Fibroblast of the aortic adventitia (primary cell): ENCODE measurements around the gene SLC27A6. TPM values are rescaled to one million over a fixed set of nuclear protein-coding genes. Genes with fewer than 3 reads are reported as not detected.

Experiments used
- DNase-seq: peaks from one replicate; pipeline ENCODE4 v3.0.0-alpha.2; 2010; ENCODE audit warnings: low read depth
- H3K4me3 ChIP-seq: 2 replicates; pipeline ENCODE4 v1.5.1; 2011; ENCODE audit warnings: low read depth, mild to moderate bottlenecking, control low read depth, low read length, moderate library complexity
- total RNA-seq: library from RNA; depleted of rRNA; stranded (reverse); fragments of >200 nt; gene quantifications from 2 replicates; pipeline ENCODE4 v1.2.3, GENCODE V29; 2012; ENCODE audit warnings: low replicate concordance
- TF ChIP-seq, protein P1 (sequence below): IDR thresholded peaks from 2 replicates; pipeline ENCODE4 v1.5.1; 2011; ENCODE audit warnings: mild to moderate bottlenecking, low read length, control low read depth, inconsistent platforms; ENCODE audit not compliant: insufficient read depth

Gene SLC27A6
- total RNA-seq, 1 donor: not detected

- TF ChIP-seq, protein P1, sequence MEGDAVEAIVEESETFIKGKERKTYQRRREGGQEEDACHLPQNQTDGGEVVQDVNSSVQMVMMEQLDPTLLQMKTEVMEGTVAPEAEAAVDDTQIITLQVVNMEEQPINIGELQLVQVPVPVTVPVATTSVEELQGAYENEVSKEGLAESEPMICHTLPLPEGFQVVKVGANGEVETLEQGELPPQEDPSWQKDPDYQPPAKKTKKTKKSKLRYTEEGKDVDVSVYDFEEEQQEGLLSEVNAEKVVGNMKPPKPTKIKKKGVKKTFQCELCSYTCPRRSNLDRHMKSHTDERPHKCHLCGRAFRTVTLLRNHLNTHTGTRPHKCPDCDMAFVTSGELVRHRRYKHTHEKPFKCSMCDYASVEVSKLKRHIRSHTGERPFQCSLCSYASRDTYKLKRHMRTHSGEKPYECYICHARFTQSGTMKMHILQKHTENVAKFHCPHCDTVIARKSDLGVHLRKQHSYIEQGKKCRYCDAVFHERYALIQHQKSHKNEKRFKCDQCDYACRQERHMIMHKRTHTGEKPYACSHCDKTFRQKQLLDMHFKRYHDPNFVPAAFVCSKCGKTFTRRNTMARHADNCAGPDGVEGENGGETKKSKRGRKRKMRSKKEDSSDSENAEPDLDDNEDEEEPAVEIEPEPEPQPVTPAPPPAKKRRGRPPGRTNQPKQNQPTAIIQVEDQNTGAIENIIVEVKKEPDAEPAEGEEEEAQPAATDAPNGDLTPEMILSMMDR: no peak
- H3K4me3 ChIP-seq: no peak overlapping the region
- DNase-seq: no peak
Observed at GRCh38 chr5:129002527-129002842, 37.2 kb downstream of the SLC27A6 start.

- no peak for DNase-seq
- no peak overlapping the region for H3K4me3 ChIP-seq
- TF ChIP-seq, protein P1: no peak
Observed at GRCh38 chr5:129003232-129003631, 37.9 kb downstream of the SLC27A6 start.

DNA sequence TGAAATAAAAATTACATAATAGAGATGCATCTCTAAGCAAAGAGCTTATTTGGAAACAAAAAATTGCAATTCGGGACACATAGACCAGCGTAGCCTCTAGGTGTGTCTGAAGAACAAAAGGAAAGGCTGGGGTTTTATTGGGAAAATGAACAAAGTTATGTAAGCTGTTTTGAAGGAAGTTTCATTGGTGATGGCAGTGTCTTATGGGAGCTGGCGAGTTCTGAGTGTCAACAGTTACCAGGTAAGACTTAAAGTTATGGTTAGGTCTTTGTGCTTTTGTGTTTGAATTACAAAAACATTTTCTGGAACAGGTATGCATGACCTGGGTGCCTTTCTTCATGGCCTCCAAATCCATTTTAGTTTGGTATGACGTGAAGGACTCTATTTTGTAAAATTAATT lies 48.9 kb downstream of the SLC27A6 start:
- TF ChIP-seq, protein P1: no peak
- DNase-seq: no peak
- H3K4me3 ChIP-seq: no peak overlapping the region

GRCh38 chr5:129018837-129019236 lies 53.5 kb downstream of the SLC27A6 start:
- TF ChIP-seq, protein P1: no peak
- no peak overlapping the region for H3K4me3 ChIP-seq
- DNase-seq: no peak

GRCh38 chr5:129019401-129019908 lies 54.2 kb downstream of the SLC27A6 start:
- no peak for DNase-seq
- H3K4me3 ChIP-seq: no peak overlapping the region
- TF ChIP-seq, protein P1: no peak

- no peak overlapping the region for H3K4me3 ChIP-seq
- TF ChIP-seq, protein P1: no peak
Observed at GRCh38 chr5:129020683-129021082, 55.4 kb downstream of the SLC27A6 start.

GRCh38 chr5:129021744-129022143 lies 56.5 kb downstream of the SLC27A6 start:
- no peak overlapping the region for H3K4me3 ChIP-seq
- TF ChIP-seq, protein P1: no peak
- no peak for DNase-seq

More at GRCh38 chr5:129020683-129021082, 55.4 kb downstream of the SLC27A6 start:
- DNase-seq: no peak
